Caco-2 (cell line): ENCODE data around the gene OVOL1. TPM values are rescaled to one million over a fixed set of nuclear protein-coding genes. Genes with fewer than 3 reads are reported as not detected.
"Not testable (repeated sequence)": the region's sequence is repeated elsewhere in the genome, so short reads cannot be mapped to it uniquely, and the experiment has no call there.

Experiments
- BruUV-seq: library from RNA; stranded (reverse); fragments of 400-500 nt; replicated peaks from 2 replicates; lab custom pipeline; 2021; lab: Mats Ljungman, UMichigan
- CTCF ChIA-PET: fragments of 300-600 bp; sonication (Branson Sonifier 250); formaldehyde crosslinking; loops from one replicate; lab custom pipeline; 2022; ENCODE audit warnings: antibody characterized with exemption; lab: Charles Lee
- POLR2A ChIA-PET: fragments of 300-600 bp; sonication (Branson Sonifier 250); formaldehyde crosslinking; loops from one replicate; lab custom pipeline; 2022; ENCODE audit warnings: antibody characterized with exemption; lab: Charles Lee
- DNase-seq, 2 experiments: peaks; one replicate each; pipeline versions ENCODE4 v3.0.0 to v3.0.0-alpha.2; 2020 to 2022
- H3K27me3 ChIP-seq: replicated peaks from 2 replicates; pipeline ENCODE4 v1.6.0; 2011; ENCODE audit warnings: low read length; ENCODE audit not compliant: control insufficient read depth, insufficient read depth
- H3K36me3 ChIP-seq: 2 replicates; pipeline ENCODE4 v1.5.1; 2011; ENCODE audit warnings: low read length; ENCODE audit not compliant: control insufficient read depth, insufficient read depth
- H3K4me1 ChIP-seq: fragments of 250-450 bp; sonication (Bioruptor Pico); 2 replicates; pipeline ENCODE4 v1.5.1; 2020; ENCODE audit warnings: mild to moderate bottlenecking
- H3K4me3 ChIP-seq: 2 replicates; pipeline ENCODE4 v1.5.1; 2011; ENCODE audit warnings: low read depth, mild to moderate bottlenecking, control low read depth, low read length
- H3K9me3 ChIP-seq: fragments of 250-450 bp; sonication (Bioruptor Pico); 2 replicates; pipeline ENCODE4 v1.5.1; 2020; ENCODE audit warnings: mild to moderate bottlenecking, moderate library complexity
- H3K27ac Mint-ChIP-seq: one replicate; pipeline ENCODE4 v1.8.0; 2022; ENCODE audit warnings: mixed read lengths; ENCODE audit not compliant: unreplicated experiment
- H3K27me3 Mint-ChIP-seq: one replicate; pipeline ENCODE4 v1.8.0; 2022; ENCODE audit warnings: mixed read lengths; ENCODE audit not compliant: insufficient read depth, unreplicated experiment
- H3K36me3 Mint-ChIP-seq: one replicate; pipeline ENCODE4 v1.8.0; 2022; ENCODE audit warnings: mild to moderate bottlenecking, mixed read lengths; ENCODE audit not compliant: insufficient read depth, unreplicated experiment
- H3K4me1 Mint-ChIP-seq: one replicate; pipeline ENCODE4 v1.8.0; 2022; ENCODE audit warnings: low read depth, mixed read lengths; ENCODE audit not compliant: unreplicated experiment
- H3K4me3 Mint-ChIP-seq: one replicate; pipeline ENCODE4 v1.8.0; 2022; ENCODE audit warnings: mild to moderate bottlenecking, moderate library complexity, mixed read lengths; ENCODE audit not compliant: unreplicated experiment
- H3K9me3 Mint-ChIP-seq: one replicate; pipeline ENCODE4 v1.8.0; 2022; ENCODE audit warnings: mixed read lengths; ENCODE audit not compliant: unreplicated experiment
- CTCF ChIP-seq, 2 experiments: fragments of 200-600 bp in 1 of 2; IDR thresholded peaks; 1 replicate in 1 of 2; 2 replicates in 1 of 2; pipeline versions ENCODE4 v1.5.1 to v1.8.0; 2011 to 2022; ENCODE audit warnings: antibody characterized with exemption in 1 of 2, control low read depth in 1 of 2, inconsistent platforms in 1 of 2, low read depth in 1 of 2, low read length in 1 of 2, mild to moderate bottlenecking in 1 of 2, moderate library complexity in 1 of 2; ENCODE audit not compliant: insufficient read depth in 1 of 2, severe bottlenecking in 1 of 2, unreplicated experiment in 1 of 2
- intact Hi-C: fragments of 100-400 bp; cut with micrococcal nuclease; formaldehyde crosslinking; loops from one replicate; pipeline ENCODE4 v1.10.0; 2022; ENCODE audit not compliant: unreplicated experiment
- total RNA-seq: library from RNA; stranded (reverse); gene quantifications from 2 replicates; pipeline ENCODE4 v1.2.3, GENCODE V29; 2022

The OVOL1 gene
- total RNA-seq, 1 experiment from 2014 or later, result 21.2 TPM

GRCh38 chr11:65764434-65764833, 22.4 kb upstream of the OVOL1 start:
- no peaks in the 10 kb centered on the region for H3K36me3 Mint-ChIP-seq
- no peaks in the 10 kb centered on the region for H3K27me3 ChIP-seq
- CTCF ChIA-PET, result interaction anchor here (0.6 to 1.1 kb wide), 2 partner anchors 44 to 225 kb away, joined by 4 to 5 read pairs; partner anchors contain the start of gene RNASEH2C
- no peaks in the 10 kb centered on the region for H3K36me3 ChIP-seq
- no peak for TF ChIP-seq CTCF (IDR thresholded peaks at IDR 0.05; ENCODE audit: insufficient read depth in 1 of 2, low read depth in 1 of 2, low read length in 1 of 2, severe bottlenecking in 1 of 2, unreplicated experiment in 1 of 2)
- no peaks in the 10 kb centered on the region; the same call in 1 of the 2 replicates for H3K9me3 ChIP-seq
- BruUV-seq, result no TSS peak
- H3K4me3 ChIP-seq, result no peak overlapping the region
- no peaks in the 10 kb centered on the region for H3K27me3 Mint-ChIP-seq
- H3K4me1 Mint-ChIP-seq, result no peaks in the 10 kb centered on the region
- H3K4me1 ChIP-seq, result no peaks in the 10 kb centered on the region
- H3K9me3 Mint-ChIP-seq, result no peaks in the 10 kb centered on the region
- H3K27ac Mint-ChIP-seq, result no peak overlapping the region
- DNase-seq, result no peak
- intact Hi-C loops, result no loop called here
- POLR2A ChIA-PET, result interaction anchor here (0.7 kb wide), 1 partner anchor 52 kb away, joined by 3 read pairs; no protein-coding TSS in a partner anchor
- H3K4me3 Mint-ChIP-seq, result no peak overlapping the region

GRCh38 chr11:65766535-65766934, 20.3 kb upstream of the OVOL1 start:
- Mint-ChIP-seq H3K36me3 (peaks cover 7% of the 10 kb centered on the region), H3K27me3 (no peaks in the 10 kb centered on the region), H3K4me1 (peaks cover 13% of the 10 kb centered on the region), H3K4me3 (no peak overlapping the region), H3K27ac (no peak overlapping the region), H3K9me3 (no peaks in the 10 kb centered on the region)
- no peaks in the 10 kb centered on the region for H3K27me3 ChIP-seq
- no peak for DNase-seq
- CTCF ChIA-PET, result no interaction called here
- no peak for TF ChIP-seq CTCF (IDR thresholded peaks at IDR 0.05; ENCODE audit: insufficient read depth in 1 of 2, low read depth in 1 of 2, low read length in 1 of 2, severe bottlenecking in 1 of 2, unreplicated experiment in 1 of 2)
- intact Hi-C loops, result no loop called here
- H3K4me3 ChIP-seq, result no peak overlapping the region
- POLR2A ChIA-PET, result no interaction called here
- H3K9me3 ChIP-seq, result no peaks in the 10 kb centered on the region; the same call in 1 of the 2 replicates
- no peaks in the 10 kb centered on the region for H3K36me3 ChIP-seq
- peaks cover 10% of the 10 kb centered on the region for H3K4me1 ChIP-seq
- no TSS peak for BruUV-seq

DNA sequence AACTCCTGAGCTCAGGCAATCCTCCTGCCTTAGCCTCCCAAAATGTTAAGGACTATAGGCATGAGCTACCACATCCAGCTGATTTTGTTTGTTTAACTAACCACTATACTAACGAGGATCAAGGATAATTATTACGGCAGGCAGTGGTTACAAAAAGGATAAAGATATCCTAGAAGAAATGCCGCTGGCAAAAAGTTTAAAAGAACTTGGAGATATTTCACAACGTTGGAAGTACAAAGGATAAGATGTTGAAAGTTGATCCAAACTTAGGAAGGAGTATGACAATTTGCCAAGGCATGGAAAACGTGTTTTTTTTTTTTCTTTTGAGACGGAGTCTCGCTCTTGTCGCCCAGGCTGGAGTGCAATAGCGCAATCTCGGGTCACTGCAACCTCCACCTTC, 19.5 kb upstream of the OVOL1 start:
- Histone ChIP-seq H3K4me3 (no peak overlapping the region), H3K36me3 (no peaks in the 10 kb centered on the region), H3K27me3 (no peaks in the 10 kb centered on the region), H3K4me1 (peaks cover 15% of the 10 kb centered on the region), H3K9me3 (no peaks in the 10 kb centered on the region)
- Mint-ChIP-seq H3K4me3 (no peak overlapping the region), H3K4me1 (peaks cover 15% of the 10 kb centered on the region), H3K27me3 (no peaks in the 10 kb centered on the region), H3K36me3 (peaks cover 7% of the 10 kb centered on the region), H3K27ac (no peak overlapping the region), H3K9me3 (no peaks in the 10 kb centered on the region)
- CTCF ChIA-PET, result interaction anchor here (1.5 kb wide), 1 partner anchor 9 kb away, joined by 5 read pairs; no protein-coding TSS in a partner anchor
- intact Hi-C loops, result no loop called here
- no peak for TF ChIP-seq CTCF (IDR thresholded peaks at IDR 0.05; ENCODE audit: insufficient read depth in 1 of 2, low read depth in 1 of 2, low read length in 1 of 2, severe bottlenecking in 1 of 2, unreplicated experiment in 1 of 2)
- DNase-seq, result no peak
- no TSS peak for BruUV-seq
- POLR2A ChIA-PET, result no interaction called here

DNA sequence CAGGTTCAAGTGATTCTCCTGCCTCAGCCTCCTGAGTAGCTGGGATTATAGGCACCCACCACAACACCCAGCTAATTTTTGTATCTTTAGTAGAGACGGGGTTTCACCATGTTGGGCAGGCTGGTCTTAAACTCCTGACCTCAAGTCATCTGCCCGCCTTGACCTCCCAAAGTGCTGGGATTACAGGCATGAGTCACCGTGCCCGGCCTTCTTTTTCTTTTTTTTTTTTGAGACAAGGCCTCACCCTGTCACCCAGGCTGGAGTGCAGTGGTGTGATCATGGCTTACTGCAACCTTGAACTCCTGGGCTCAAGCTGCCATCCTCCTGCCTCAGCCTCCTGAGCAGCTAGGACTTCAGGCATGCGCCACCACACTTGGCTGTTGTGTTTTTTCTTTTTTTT, 19.1 kb upstream of the OVOL1 start:
- H3K27me3 ChIP-seq, H3K4me3 ChIP-seq, intact Hi-C loops, BruUV-seq, POLR2A ChIA-PET, H3K9me3 ChIP-seq, H3K27me3 Mint-ChIP-seq, H3K36me3 ChIP-seq, H3K27ac Mint-ChIP-seq, H3K9me3 Mint-ChIP-seq, H3K36me3 Mint-ChIP-seq, H3K4me3 Mint-ChIP-seq, DNase-seq: not testable (repeated sequence)
- peaks cover 15% of the 10 kb centered on the region for H3K4me1 ChIP-seq
- peaks cover 15% of the 10 kb centered on the region for H3K4me1 Mint-ChIP-seq
- CTCF ChIA-PET, result interaction anchor here (1.5 kb wide), 1 partner anchor 9 kb away, joined by 5 read pairs; no protein-coding TSS in a partner anchor
